ENCODE data around the gene MMP20. TPM values are rescaled to one million over a fixed set of nuclear protein-coding genes. Genes with fewer than 3 reads are reported as not detected.

The MMP20 gene
- polyA plus RNA-seq, 2 of the 4 experiments (the other 2 are of a cell fraction): not detected

DNA sequence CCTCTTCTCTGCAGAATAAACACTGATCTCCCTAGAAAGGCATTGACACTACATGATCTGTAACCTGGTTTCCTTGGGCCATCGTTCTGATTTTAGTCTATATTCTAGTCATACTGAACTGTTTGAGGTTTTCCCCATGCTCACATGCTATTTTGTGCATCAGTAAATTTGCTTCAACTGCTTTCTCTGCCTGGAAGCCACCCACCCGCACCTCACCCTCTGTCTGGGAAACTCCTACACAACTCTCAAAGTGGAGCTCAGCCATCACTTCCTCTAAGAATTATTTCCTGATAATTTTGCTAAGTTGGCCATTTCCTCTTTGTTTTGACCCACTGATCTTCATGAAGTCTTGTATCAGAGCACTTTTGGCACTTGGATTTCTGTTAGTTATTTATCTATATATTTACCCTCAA, 36.1 kb downstream of the MMP20 start:
- WGBS (ENCODE audit: missing lambda C conversion rate): 88% methylated on average over 2 of the region's 2 CpGs
- FAIRE-seq (no peak), ATAC-seq (no peak), DNase-seq (ENCODE audit: low read depth in 1 of 2, low spot score in 1 of 2) (no peak)
- Histone ChIP-seq H3K27ac (no peak overlapping the region), H3K4me1 (0 out of 3 replicates have a peak, but pooled peaks cover 3% of the 10 kb centered on the region), H3K4me2 (no peak overlapping the region), H3K4me3 (no peak overlapping the region), H3K9me3 (peaks cover 6% of the 10 kb centered on the region; the same call in 2 of the 3 replicates)
- no peak for TF ChIP-seq RFX5 (IDR thresholded peaks at IDR 0.05)
- no peak for TF ChIP-seq JUN (IDR thresholded peaks at IDR 0.05)
- no peak for TF ChIP-seq TFCP2L1 (CRISPR knock-in tag; IDR thresholded peaks at IDR 0.05)
- TF ChIP-seq ZFP36 (IDR thresholded peaks at IDR 0.05; ENCODE audit: borderline replicate concordance, partially characterized antibody): no peak
- no peak for TF ChIP-seq CEBPB (IDR thresholded peaks at IDR 0.05)
- TF ChIP-seq, protein P1, sequence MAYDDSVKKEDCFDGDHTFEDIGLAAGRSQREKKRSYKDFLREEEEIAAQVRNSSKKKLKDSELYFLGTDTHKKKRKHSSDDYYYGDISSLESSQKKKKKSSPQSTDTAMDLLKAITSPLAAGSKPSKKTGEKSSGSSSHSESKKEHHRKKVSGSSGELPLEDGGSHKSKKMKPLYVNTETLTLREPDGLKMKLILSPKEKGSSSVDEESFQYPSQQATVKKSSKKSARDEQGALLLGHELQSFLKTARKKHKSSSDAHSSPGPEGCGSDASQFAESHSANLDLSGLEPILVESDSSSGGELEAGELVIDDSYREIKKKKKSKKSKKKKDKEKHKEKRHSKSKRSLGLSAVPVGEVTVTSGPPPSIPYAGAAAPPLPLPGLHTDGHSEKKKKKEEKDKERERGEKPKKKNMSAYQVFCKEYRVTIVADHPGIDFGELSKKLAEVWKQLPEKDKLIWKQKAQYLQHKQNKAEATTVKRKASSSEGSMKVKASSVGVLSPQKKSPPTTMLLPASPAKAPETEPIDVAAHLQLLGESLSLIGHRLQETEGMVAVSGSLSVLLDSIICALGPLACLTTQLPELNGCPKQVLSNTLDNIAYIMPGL (CRISPR knock-in tag; IDR thresholded peaks at IDR 0.05; ENCODE audit: borderline replicate concordance): no peak
- ChIA-PET POLR2A (no interaction called here), CTCF (no interaction called here)

DNA sequence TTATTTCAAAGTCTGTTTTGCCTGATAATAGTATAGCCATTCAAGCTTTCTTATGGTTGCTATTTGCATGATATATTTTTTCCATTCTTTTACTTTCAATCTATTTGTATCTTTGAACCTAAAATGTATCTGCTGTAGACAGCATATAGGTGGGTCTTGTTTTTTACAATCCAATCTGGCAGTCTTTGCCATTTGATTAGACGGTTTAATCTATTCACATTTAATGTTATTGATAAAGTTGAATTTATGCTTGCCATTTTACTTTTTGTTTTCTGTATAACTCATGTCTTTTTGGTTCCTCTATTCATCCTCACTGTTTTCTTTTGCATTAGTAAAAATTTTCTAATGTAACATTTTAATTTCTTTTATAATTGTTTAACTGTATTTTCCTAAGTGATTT, 37.4 kb downstream of the MMP20 start:
- TF ChIP-seq, protein P2, sequence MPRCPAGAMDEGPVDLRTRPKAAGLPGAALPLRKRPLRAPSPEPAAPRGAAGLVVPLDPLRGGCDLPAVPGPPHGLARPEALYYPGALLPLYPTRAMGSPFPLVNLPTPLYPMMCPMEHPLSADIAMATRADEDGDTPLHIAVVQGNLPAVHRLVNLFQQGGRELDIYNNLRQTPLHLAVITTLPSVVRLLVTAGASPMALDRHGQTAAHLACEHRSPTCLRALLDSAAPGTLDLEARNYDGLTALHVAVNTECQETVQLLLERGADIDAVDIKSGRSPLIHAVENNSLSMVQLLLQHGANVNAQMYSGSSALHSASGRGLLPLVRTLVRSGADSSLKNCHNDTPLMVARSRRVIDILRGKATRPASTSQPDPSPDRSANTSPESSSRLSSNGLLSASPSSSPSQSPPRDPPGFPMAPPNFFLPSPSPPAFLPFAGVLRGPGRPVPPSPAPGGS (IDR thresholded peaks at IDR 0.05): no peak
- TF ChIP-seq RFX5 (IDR thresholded peaks at IDR 0.05) (no peak), HOXA7 (CRISPR knock-in tag; IDR thresholded peaks at IDR 0.05) (no peak), FOXS1 (CRISPR knock-in tag; IDR thresholded peaks at IDR 0.05) (no peak), ZFP36 (IDR thresholded peaks at IDR 0.05; ENCODE audit: borderline replicate concordance, partially characterized antibody) (no peak), NR3C1 (IDR thresholded peaks at IDR 0.05) (no peak), CEBPB (IDR thresholded peaks at IDR 0.05) (no peak), ZNF302 (CRISPR knock-in tag; IDR thresholded peaks at IDR 0.05) (no peak), POLR2AphosphoS2 (conservative IDR thresholded peaks at IDR 0.05; ENCODE audit: low read length) (no peak), EHMT2 (IDR thresholded peaks at IDR 0.05; ENCODE audit: low read depth) (no peak), RARB (CRISPR knock-in tag; IDR thresholded peaks at IDR 0.05) (no peak)
- TF ChIP-seq, protein P3, sequence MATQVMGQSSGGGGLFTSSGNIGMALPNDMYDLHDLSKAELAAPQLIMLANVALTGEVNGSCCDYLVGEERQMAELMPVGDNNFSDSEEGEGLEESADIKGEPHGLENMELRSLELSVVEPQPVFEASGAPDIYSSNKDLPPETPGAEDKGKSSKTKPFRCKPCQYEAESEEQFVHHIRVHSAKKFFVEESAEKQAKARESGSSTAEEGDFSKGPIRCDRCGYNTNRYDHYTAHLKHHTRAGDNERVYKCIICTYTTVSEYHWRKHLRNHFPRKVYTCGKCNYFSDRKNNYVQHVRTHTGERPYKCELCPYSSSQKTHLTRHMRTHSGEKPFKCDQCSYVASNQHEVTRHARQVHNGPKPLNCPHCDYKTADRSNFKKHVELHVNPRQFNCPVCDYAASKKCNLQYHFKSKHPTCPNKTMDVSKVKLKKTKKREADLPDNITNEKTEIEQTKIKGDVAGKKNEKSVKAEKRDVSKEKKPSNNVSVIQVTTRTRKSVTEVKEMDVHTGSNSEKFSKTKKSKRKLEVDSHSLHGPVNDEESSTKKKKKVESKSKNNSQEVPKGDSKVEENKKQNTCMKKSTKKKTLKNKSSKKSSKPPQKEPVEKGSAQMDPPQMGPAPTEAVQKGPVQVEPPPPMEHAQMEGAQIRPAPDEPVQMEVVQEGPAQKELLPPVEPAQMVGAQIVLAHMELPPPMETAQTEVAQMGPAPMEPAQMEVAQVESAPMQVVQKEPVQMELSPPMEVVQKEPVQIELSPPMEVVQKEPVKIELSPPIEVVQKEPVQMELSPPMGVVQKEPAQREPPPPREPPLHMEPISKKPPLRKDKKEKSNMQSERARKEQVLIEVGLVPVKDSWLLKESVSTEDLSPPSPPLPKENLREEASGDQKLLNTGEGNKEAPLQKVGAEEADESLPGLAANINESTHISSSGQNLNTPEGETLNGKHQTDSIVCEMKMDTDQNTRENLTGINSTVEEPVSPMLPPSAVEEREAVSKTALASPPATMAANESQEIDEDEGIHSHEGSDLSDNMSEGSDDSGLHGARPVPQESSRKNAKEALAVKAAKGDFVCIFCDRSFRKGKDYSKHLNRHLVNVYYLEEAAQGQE (IDR thresholded peaks at IDR 0.05): no peak
- Histone ChIP-seq H3K4me2 (no peak overlapping the region), H3K9me3 (peaks cover 6% of the 10 kb centered on the region; the same call in 2 of the 3 replicates), H3K4me1 (0 out of 3 replicates have a peak, but pooled peaks cover 2% of the 10 kb centered on the region), H3K27ac (no peak overlapping the region), H3K4me3 (no peak overlapping the region)
- ChIA-PET CTCF (no interaction called here), POLR2A (no interaction called here)
- 85% methylated on average over 1 of the region's 1 CpG for WGBS (ENCODE audit: missing lambda C conversion rate)
- FAIRE-seq (no peak), ATAC-seq (no peak), DNase-seq (ENCODE audit: low read depth in 1 of 2, low spot score in 1 of 2) (no peak)

DNA sequence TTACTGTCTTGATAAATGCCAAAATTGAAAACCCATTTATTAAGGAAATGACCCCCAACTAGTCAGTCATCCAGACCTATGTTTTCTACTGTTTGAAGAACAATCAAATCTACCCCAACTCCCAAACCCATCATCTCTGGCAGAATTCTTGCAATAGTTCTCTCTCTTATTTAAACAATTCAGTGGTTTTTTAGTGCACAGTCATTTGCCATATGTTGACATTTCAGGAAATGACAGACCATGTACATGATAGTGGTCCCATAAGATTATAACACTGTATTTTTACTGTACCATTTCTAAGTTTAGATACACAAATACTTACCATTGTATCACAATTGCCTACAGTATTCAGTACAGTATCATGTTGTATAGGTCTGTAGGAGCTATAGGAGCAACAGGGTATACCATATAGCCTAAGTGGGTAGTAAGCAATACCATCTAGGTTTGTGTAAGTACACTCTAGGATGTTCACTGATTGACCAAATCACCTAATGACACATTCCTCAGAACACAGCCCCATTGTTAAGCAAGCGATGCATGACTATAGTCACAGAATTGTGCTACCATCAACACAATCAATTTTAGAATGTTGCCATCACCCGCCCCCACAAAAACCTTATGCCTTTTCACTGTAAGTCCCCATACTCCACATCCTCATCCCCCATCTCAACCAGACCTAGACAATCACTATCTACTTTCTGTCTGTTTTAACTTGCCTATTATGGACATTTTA, 41.8 kb downstream of the MMP20 start:
- 98% methylated on average over 2 of the region's 2 CpGs for WGBS (ENCODE audit: missing lambda C conversion rate)
- Histone ChIP-seq H3K4me3 (no peak overlapping the region), H3K4me1 (peaks cover 12% of the 10 kb centered on the region), H3K4me2 (no peak overlapping the region), H3K27ac (no peak overlapping the region), H3K9me3 (peaks cover 6% of the 10 kb centered on the region; the same call in 1 of the 3 replicates)
- DNase-seq (ENCODE audit: low read depth in 1 of 2, low spot score in 1 of 2) (no peak), ATAC-seq (no peak), FAIRE-seq (no peak)
- ChIA-PET POLR2A (no interaction called here), CTCF (no interaction called here)
- TF ChIP-seq HDAC2 (IDR thresholded peaks at IDR 0.05): no peak

All from A549 (cell line).